ENCODE data around the gene AMDHD1.

GRCh38 chr12:95994476-95994875 is 51.3 kb downstream of the AMDHD1 start:
- TF ChIP-seq CTCF (optimal IDR thresholded peaks at IDR 0.05 in 1 of 3, IDR thresholded peaks at IDR 0.05 in 1 of 3, conservative IDR thresholded peaks at IDR 0.05 in 1 of 3; ENCODE audit: extremely low read depth in 1 of 3, insufficient read depth in 2 of 3, low read length in 3 of 3) (no peak), EZH2 (IDR thresholded peaks at IDR 0.05; ENCODE audit: low read length) (no peak)

Data from keratinocyte (primary cell).